ENCODE measurements around the gene NCAPD3. TPM values are rescaled to one million over a fixed set of nuclear protein-coding genes. Genes with fewer than 3 reads are reported as not detected.
"Not testable (repeated sequence)": the region's sequence is repeated elsewhere in the genome, so short reads cannot be mapped to it uniquely, and the experiment has no call there.

NCAPD3 gene, protein sequence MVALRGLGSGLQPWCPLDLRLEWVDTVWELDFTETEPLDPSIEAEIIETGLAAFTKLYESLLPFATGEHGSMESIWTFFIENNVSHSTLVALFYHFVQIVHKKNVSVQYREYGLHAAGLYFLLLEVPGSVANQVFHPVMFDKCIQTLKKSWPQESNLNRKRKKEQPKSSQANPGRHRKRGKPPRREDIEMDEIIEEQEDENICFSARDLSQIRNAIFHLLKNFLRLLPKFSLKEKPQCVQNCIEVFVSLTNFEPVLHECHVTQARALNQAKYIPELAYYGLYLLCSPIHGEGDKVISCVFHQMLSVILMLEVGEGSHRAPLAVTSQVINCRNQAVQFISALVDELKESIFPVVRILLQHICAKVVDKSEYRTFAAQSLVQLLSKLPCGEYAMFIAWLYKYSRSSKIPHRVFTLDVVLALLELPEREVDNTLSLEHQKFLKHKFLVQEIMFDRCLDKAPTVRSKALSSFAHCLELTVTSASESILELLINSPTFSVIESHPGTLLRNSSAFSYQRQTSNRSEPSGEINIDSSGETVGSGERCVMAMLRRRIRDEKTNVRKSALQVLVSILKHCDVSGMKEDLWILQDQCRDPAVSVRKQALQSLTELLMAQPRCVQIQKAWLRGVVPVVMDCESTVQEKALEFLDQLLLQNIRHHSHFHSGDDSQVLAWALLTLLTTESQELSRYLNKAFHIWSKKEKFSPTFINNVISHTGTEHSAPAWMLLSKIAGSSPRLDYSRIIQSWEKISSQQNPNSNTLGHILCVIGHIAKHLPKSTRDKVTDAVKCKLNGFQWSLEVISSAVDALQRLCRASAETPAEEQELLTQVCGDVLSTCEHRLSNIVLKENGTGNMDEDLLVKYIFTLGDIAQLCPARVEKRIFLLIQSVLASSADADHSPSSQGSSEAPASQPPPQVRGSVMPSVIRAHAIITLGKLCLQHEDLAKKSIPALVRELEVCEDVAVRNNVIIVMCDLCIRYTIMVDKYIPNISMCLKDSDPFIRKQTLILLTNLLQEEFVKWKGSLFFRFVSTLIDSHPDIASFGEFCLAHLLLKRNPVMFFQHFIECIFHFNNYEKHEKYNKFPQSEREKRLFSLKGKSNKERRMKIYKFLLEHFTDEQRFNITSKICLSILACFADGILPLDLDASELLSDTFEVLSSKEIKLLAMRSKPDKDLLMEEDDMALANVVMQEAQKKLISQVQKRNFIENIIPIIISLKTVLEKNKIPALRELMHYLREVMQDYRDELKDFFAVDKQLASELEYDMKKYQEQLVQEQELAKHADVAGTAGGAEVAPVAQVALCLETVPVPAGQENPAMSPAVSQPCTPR (N-terminal part only)
- total RNA-seq (ENCODE audit: insufficient read depth, low replicate concordance), result 16.6 TPM

DNA sequence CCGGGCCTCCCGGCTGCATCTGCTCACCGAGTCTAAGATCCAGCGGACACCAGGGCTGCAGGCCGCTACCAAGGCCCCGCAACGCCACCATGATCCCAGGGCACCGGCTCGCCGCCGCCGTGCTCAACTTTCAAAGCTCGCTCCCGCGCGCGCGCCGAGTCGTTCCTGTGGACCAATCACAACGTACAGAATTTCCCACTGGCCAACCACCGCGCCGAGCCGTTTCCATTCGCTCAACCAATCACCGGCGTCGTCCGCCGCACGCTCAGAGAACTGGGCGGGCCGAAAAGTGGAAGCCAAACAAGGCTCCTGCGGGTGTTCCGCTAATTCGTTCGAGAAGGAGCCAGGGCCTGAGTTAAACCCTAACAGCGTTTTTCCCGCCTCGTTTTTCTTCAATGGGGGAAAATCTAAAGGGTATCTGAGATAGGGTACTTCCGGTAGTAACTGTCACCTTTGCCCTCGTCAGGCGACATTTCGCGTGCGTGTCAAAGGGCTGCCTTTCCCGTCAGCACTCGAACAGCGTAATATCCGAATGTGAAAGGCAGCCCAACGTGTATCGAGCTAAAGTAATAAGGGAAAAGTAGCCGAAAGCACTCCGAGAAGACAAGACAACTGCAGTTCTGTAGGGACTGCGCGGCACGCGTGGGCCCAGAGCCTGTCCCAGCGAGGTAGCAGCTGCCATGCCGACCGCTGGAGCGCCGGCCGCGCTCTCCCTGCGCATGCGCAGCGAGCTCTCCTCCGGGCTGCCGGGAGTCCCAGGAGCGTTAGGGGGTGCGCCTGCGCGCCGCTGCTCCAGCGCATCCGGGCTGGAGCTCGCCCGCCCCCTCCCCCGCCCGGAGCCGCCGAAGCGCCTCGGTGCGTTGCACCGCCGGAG is at the start of gene NCAPD3, which contains the start of gene VPS26B:
NCAPD3 (minus strand) TSS at position 132 of the 874 bp plus-strand sequence; CDS start at position 91, 41 bp downstream.
VPS26B (plus strand) TSS at position 836 of the 874 bp plus-strand sequence. CDS start 452 bp downstream, outside the sequence.
- DNase-seq (ENCODE audit: low spot score), result peak; percentile 98

DNA sequence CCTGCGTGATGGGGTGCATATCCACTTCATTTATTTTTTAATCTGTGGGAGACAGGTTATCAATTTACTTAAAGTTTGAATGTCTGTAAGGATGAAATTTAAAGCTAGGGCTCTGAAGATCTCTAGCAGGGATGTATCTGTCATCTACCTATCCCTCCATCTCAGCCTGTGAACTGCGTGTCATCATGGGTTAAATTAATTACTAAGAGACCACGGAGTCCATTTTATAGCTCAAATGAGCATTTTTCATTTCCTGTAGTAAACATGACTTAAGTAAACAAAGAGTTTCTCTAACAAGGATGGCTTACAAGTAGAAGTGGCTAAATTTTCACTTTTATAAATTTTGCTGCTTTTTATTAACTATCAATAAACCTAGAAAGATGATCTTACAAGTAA is 49.5 kb upstream of the NCAPD3 start:
- no peak for DNase-seq (ENCODE audit: low spot score)

DNA sequence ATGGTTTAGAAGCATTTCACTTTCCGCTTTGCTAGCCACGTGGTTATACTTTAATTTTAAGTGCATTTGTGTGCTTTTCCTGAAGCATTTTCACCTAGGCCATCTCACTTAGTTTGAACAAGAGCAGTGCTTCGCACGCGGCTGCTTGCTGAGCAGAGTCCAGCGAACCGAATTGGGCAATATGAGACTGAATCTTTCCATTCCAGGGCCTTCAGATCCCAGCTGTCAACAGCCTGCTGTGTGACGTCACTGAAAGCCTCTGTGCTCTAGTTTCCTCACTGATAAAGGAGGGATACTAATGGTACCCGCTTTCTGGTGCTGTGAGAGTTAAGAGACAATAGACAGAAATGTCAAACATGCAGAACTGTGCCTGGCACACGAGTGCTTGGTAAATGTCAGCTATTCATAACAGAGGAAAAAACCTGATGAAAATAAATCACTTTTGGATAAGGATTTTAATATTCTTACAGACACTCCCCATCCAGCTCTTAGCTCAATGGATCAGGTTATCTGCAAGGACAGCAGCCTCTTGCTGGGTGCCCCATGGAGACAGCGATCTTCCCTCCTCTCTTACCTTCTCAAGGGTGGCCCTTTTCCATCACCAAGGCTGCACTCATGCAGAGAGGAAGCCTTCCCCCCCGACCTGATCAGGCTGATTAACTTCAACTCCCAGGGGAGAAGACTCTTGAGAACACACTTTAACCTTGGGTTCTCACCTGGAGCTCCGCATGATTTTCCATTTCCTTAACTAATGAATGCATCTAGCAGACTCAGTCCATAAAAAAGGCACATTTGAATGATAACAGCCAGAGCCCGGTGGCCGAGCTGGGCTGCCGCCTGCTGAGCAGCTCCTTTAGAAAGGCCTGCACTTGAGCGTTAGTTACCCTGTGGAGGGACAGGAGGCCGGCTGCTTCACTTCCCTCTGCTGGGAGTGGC is 48.9 kb upstream of the NCAPD3 start:
- peak; percentile 83 for DNase-seq (ENCODE audit: low spot score)

DNA sequence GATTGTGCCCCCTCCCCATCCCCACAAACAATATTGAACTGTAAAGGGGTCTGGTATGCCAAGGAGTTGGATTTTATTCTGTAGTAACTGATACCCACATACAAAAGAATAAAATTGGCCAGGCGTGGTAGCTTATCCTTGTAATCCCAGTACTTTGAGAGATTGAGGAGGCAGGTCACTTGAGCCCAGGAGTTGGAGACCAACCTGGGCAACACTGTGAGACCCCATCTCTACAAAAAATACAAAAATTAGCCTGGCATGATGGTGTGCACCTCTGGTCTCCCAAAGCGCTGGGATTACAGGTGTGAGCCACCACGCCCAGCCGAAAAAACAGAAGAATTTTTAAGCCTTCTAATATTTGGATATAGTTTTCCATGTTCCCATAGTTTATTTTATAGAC is 48.2 kb upstream of the NCAPD3 start:
- DNase-seq (ENCODE audit: low spot score), result no peak

DNA sequence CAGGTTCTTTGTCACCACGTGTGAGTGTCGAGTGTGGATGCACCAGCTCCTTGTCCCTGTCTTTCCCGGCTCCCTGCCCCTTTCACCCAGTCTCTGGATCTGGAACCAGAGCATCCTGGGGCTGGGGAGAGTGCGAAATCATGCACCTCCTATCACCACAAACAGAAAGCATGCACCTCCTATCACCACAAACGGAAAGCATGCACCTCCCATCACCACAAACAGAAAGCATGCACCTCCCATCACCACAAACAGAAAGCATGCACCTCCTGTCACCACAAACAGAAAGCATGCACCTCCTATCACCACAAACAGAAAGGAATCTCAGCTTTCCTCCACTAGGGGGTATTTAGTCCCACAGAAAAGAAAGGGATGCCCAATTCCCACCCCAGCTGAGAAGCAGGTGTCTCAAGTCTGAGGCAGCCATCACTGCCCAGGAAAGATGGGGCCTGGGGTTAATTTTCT is 46.5 kb upstream of the NCAPD3 start:
- DNase-seq (ENCODE audit: low spot score), result no peak

DNA sequence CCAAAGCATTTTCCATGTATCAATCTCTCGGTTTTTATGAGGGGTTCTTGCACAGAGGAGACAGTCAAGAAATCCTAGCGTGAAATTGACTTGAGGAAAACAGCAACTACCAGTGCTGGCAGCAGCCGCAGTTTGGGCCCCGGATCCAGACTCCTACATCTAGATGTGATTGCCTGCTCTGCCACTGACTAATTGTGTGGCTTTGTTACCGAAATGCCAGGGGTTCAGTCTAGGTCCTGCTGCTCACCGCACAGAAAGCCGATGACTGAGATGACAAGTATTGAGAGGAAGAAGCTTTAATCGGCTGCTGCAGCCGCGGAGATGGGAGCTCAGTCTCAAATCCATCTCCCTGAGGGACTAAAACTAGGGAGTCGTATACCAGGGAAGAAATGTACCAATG is 44.2 kb upstream of the NCAPD3 start:
- DNase-seq (ENCODE audit: low spot score), result no peak

DNA sequence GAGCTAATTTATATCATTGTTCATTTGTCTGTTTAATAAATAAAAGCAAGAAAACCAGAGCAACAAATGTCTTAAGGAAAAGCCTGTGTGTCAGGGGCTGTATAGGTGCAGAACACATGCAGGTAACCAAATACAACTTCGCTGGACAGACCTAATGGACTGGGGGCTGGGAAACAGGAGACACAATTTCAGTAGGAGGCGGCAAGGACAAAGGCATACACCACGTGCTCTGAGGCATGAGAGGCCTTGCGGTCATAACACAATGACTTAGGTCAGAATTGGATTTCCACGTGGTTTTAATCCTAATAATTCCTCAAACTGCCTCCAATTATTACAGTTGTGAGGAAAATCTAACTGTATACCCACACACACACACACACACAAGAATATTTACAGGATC is 43.7 kb upstream of the NCAPD3 start:
- no peak for DNase-seq (ENCODE audit: low spot score)

DNA sequence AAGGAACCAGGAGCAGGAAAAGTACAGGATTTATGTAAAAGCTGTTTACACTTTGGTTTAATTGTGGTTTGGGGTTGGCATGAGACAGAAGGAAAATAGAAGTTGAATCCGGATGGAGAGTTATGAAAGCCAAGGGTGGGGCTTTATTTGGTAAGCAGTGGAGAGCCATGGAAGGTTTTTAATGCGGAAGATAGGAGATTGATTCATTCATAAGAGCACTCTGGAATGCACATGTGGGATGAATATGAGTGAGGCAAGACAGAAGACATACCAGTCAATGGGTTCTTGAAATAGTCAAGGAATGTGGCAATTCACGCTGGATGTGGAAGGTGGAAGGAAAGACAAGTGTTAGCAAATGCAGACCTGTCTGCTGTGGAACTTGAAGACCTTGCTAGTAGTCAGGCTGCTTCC is 43.1 kb upstream of the NCAPD3 start:
- peak; percentile 63 for DNase-seq (ENCODE audit: low spot score)

DNA sequence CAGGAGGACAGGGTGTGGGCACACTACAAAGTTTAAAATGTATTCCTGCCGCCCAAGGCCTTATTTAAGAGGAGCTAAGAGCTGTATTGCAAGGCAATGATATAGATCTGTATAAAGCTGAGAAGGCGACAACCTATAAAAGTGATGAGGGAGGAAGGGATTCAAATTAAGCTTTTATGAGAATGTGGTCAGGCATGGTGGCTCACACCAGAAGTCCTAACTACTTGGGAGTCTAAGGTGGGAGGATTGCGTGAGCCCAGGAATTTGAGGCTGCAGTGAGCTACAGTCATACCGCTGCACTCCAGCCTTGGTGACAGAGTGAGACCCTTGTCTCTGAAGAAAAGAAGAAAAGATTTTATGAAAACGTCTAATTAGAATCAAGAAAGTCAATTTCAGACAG is 42.7 kb upstream of the NCAPD3 start:
- DNase-seq (ENCODE audit: low spot score), result no peak

DNA sequence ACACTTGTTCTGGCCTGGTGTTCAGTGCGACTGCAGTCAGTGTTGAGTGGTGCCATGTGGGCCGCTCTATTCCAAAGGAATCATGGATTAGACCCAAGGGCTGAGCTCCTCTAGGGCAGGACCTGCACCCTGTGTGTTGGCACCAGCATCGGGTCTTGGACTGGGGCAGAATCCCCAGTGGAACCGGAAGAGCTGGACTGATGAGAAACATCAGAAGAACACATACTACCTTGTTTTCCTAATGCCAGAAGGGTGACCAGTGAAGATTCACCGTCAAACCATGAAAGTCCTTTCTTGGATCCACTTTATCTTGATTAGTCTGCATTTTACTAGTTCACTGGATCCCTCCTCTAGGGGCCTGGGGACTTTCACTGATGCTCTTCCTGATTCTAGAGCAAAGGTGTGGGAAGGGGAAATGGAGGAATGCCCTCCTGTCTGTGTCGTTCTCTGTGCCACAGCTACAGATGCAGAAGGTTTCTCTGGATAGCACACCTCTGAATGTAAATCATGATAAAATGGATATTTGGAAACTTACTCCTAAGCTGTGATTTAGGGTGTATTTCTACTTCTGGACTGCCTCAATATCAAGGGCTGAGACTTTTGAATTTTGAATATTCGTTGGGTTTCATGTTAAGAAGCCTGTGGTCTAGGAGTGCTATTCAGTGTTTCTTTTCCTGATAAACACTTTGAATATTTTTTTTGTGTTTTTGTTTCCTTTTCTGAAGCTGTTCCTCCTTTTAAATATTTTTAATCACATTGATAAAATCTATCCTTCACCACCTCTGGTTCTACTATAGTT is 41.4 kb upstream of the NCAPD3 start:
- DNase-seq (ENCODE audit: low spot score), result no peak

DNA sequence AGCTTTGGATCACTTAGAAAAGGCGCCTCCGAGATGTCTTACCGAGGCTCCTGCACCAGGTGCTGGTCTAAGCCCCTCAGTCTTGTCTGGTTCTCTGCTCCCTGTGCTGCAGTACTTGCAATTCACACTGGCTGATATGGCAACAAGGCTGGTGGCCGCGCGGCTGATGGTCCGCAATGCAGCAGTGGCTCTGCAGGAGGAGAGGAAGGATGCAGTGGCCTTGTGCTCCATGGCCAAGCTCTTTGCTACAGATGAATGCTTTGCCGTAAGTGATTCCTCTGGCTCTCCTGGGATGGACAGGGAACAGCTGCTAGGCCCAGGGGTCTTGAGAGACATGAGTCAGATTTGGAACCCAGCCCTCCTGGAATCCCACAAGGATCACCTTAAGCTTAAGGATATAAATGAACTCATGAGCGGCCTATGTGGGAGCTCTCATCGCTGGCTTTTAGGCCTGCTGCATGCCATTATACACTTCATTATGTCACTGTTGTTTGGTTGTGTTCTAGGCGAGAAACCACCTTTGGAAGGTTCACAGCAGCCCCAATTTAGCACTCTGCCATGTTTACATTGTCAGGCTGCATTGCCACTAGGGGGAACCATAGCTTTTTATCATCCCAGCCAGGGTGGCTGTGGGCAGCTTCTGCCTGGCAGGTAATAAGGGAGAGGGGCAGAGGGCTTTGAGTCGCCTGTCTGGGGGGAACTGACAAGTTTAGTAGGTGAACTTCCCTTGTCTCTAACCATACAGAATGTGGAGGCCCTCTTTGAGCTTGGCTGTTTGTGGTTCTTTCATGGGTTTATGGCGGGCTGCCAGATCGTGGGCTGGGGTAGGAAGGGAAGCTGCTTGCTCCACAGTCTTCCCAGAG is 38.1 kb upstream of the NCAPD3 start:
- no peak for DNase-seq (ENCODE audit: low spot score)

DNA sequence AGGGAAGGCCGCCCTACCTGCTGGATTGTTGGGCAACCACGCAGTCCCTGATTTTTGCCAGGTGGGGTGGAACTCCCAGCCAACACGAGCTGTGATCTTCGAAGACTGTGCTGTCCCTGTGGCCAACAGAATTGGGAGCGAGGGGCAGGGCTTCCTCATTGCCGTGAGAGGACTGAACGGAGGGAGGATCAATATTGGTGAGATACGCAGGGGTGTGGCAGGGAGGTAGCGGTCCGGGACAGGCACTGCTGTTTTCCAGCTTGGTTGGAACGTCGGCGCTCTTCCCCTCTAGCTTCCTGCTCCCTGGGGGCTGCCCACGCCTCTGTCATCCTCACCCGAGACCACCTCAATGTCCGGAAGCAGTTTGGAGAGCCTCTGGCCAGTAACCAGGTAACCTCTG is 37.2 kb upstream of the NCAPD3 start:
- DNase-seq (ENCODE audit: low spot score), result no peak

DNA sequence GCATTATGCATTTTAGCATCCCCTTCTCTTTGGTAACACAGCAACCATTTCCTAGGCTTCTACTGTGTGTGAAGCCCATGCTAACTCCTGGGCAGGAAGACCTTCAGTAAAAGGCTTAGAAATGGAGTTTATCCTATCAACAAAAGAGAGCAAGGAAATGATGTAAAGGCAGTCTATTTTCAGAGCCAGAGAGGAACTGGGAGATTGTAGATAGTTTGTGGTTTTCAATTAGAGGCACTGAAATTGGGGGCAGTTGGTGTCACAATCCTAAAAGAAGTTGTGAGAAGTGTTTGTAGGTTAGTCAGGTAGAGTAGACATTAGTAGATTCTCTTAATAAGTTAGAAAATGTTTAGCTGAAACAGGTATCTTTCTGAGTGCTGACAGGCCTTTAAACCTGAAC is 36.7 kb upstream of the NCAPD3 start:
- DNase-seq (ENCODE audit: low spot score), result no peak

DNA sequence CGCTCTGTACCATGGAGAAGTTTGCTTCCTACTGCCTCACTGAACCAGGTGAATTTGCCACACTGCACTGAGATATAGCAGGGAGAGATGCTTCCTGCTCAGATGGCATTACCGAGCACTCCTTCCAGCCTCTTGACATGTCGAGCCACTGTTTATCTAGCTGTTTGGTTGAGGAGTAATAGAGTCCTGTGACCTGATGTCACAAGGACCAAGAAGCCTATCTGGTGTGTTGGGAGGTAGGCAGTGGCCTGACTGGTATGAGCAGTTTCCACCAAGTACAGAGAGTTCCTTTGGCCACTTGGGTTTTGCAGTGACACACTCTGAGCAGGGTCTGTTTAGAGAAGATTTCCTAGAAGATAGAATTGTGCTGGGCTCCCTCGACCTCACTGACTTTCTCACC is 34.8 kb upstream of the NCAPD3 start:
- no peak for DNase-seq (ENCODE audit: low spot score)

DNA sequence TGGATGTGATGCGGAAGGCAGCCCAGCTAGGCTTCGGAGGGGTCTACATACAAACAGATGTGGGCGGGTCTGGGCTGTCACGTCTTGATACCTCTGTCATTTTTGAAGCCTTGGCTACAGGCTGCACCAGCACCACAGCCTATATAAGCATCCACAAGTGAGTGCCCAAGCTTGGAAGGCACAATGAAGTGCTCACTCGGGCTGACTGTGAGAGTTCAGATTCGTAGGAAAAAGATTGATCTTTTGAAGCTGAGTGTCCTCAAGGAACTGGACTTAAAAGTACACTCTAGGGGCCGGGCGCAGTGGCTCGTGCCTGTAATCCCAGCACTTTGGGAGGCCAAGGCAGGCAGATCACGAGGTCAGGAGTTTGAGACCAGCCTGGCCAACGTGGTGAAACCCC is 33.3 kb upstream of the NCAPD3 start:
- DNase-seq (ENCODE audit: low spot score), result no peak

DNA sequence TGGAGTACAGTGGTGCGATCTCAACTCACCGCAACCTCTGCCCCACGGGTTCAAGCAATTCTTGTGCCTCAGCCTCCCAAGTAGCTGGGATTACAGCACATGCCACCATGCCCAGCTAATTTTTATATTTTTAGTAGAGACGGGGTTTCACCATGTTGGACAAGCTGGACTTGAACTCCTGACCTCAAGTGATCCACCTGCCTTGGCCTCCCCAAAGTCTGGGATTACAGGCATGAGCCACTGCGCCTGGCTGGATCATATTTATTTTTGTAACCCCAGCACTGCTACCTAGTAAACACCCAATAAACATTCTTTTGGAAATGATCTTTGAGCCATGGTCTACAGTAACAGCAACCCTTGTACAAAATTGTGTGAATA is 31.4 kb upstream of the NCAPD3 start:
- not testable (repeated sequence) for DNase-seq (ENCODE audit: low spot score)

DNA sequence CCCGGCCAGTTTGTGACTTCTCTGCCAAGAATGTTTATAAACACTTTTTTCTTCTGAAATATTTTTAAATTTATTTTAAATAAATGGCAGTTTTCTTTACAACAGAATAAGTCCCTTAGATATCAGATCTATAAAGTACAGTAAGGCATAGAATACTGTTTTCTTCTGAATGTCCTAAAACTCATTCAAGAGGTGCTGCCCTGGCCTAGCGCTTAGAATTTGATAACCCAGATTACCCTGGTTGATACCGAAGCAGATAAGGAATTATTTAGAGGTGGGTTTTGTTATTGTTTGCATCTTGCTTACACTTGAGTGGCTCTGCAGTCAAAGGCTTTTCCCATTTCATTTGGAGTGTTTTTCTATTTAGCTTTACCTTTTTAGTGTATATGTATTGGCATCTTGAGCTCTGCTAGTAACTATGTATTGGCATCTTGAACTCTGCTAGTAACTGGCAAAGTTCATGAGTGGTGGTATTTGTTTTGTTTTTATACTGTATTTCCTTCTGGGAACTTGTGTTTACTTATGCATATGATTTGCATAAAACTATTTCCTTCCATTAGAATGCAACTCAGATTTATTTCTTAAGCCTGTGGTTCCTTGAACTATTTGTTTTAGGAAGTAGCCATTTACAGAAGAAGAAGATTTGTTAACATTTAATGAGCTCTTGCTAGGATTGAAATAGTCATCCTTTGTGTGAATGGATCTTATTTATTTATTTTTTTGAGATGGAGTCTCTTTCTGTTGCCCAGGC is 30.8 kb upstream of the NCAPD3 start:
- DNase-seq (ENCODE audit: low spot score), result no peak

Data from umbilical cord (tissue), 2 donors.